K562 (cell line): ENCODE results near the gene ATP13A4.

ENCODE experiments used
- CTCF ChIP-seq, 3 experiments: IDR thresholded peaks in 2 of 3; conservative IDR thresholded peaks in 1 of 3; 2 replicates each; pipeline ENCODE4 v1.5.1; 2011 to 2012; ENCODE audit warnings: low read length in 3 of 3, mild to moderate bottlenecking in 3 of 3, control low read depth in 2 of 3, improper control_type of control experiment in 1 of 3, inconsistent platforms in 1 of 3, low read depth in 1 of 3, mixed read lengths in 1 of 3, moderate library complexity in 1 of 3; ENCODE audit not compliant: insufficient read depth in 2 of 3
- FOS ChIP-seq: IDR thresholded peaks from 3 replicates; pipeline ENCODE4 v1.6.1; 2011; ENCODE audit not compliant: insufficient read length; ENCODE audit errors: extremely low read depth
- FOXA1 ChIP-seq: fragments of 450-650 bp; IDR thresholded peaks from 2 replicates; pipeline ENCODE4 v1.6.1; 2016; ENCODE audit warnings: mild to moderate bottlenecking, borderline replicate concordance
- HCFC1 ChIP-seq: IDR thresholded peaks from 2 replicates; pipeline ENCODE4 v1.6.1; 2012; ENCODE audit warnings: low read depth, low read length, improper control_type of control experiment
- MYBL2 ChIP-seq, 2 experiments: fragments of 450-650 bp in 1 of 2; sonication (generic) in 1 of 2; formaldehyde crosslinking in 1 of 2; IDR thresholded peaks; 2 replicates each; pipeline versions ENCODE4 v1.6.1 to v1.8.1; 2017 to 2022; ENCODE audit warnings: borderline replicate concordance in 1 of 2, inconsistent platforms in 1 of 2, low read depth in 1 of 2, mild to moderate bottlenecking in 1 of 2, missing genetic modification reagents in 1 of 2, moderate library complexity in 1 of 2
- PHB ChIP-seq: fragments of 250-450 bp; sonication (Bioruptor Pico); IDR thresholded peaks from 2 replicates; pipeline ENCODE4 v1.5.0; 2021
- SMC3 ChIP-seq: conservative IDR thresholded peaks from 2 replicates; pipeline ENCODE4 v1.6.1; 2011; ENCODE audit warnings: low read depth, low read length, improper control_type of control experiment; ENCODE audit not compliant: insufficient read depth
- TAF1 ChIP-seq: IDR thresholded peaks from 2 replicates; pipeline ENCODE4 v1.6.1; 2011; ENCODE audit warnings: mild to moderate bottlenecking, low read length, moderate library complexity; ENCODE audit not compliant: insufficient read depth, control insufficient read depth, severe bottlenecking; ENCODE audit errors: extremely low read depth
- ZNF274 ChIP-seq: IDR thresholded peaks from 2 replicates; pipeline ENCODE4 v1.6.1; 2011; ENCODE audit warnings: low read depth, mild to moderate bottlenecking, low read length, moderate library complexity, borderline replicate concordance

- no peak for TF ChIP-seq FOXA1
- TF ChIP-seq SMC3: no peak
- TF ChIP-seq CTCF (IDR thresholded peaks at IDR 0.05 in 2 of 3, conservative IDR thresholded peaks at IDR 0.05 in 1 of 3; ENCODE audit: insufficient read depth in 2 of 3, low read depth in 1 of 3, low read length in 3 of 3): no peak
- TF ChIP-seq TAF1: no peak
- TF ChIP-seq FOS: no peak
- TF ChIP-seq MYBL2 (IDR thresholded peaks at IDR 0.05; ENCODE audit: low read depth): no peak
- no peak for TF ChIP-seq MYBL2 (CRISPR knock-in tag; IDR thresholded peaks at IDR 0.05; ENCODE audit: borderline replicate concordance)
- no peak for TF ChIP-seq HCFC1
- no peak for TF ChIP-seq ZNF274
- TF ChIP-seq PHB (CRISPR knock-in tag): no peak
Observed at GRCh38 chr3:193520738-193521137, 34.0 kb downstream of the ATP13A4 start.
